GM12874 (cell line): ENCODE measurements around the gene SWAP70.

Experiments used
- TF ChIP-seq, protein P1 (sequence below): IDR thresholded peaks from 2 replicates; pipeline ENCODE4 v1.5.1; 2011; ENCODE audit warnings: low read depth, mild to moderate bottlenecking, control low read depth, low read length, moderate library complexity; ENCODE audit not compliant: insufficient read depth

Gene SWAP70

DNA sequence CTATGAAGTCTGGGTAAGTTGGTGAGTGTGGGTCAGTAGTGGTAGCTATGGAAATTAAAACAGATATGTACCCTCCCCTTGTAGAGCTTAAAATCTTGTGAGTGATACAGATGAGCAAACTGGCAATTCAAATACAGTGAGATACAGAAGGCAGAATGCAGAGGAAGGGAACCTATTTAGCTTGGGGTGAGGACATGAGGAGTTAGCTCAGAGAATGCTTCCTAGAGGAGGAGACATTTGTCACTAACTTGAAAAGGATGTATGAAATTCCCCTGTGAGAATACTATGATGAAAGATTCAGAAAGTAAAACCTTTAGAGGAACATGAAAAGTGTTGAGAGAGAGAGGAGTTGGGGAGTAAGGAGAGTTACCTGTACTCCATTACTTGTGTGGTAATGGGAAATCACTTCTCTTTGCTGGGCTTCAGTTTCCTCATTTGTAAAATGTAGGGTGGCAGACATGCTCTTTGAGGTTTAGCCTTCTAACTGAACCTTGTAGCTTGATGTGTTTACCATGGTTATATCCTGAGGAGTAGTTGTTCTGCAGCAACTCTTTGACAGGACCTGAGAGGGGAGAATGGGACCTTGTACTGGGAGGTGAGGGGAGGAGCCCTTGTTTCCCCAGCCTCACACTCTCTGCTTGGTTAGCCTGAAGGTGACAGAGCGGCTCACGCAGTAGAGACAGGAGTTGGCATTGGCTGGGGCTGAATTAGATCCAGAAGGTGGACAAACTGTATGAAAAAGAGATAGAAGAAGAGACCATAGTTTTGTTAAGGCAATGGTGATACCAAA, 17.9 kb downstream of the SWAP70 start:
- TF ChIP-seq, protein P1, sequence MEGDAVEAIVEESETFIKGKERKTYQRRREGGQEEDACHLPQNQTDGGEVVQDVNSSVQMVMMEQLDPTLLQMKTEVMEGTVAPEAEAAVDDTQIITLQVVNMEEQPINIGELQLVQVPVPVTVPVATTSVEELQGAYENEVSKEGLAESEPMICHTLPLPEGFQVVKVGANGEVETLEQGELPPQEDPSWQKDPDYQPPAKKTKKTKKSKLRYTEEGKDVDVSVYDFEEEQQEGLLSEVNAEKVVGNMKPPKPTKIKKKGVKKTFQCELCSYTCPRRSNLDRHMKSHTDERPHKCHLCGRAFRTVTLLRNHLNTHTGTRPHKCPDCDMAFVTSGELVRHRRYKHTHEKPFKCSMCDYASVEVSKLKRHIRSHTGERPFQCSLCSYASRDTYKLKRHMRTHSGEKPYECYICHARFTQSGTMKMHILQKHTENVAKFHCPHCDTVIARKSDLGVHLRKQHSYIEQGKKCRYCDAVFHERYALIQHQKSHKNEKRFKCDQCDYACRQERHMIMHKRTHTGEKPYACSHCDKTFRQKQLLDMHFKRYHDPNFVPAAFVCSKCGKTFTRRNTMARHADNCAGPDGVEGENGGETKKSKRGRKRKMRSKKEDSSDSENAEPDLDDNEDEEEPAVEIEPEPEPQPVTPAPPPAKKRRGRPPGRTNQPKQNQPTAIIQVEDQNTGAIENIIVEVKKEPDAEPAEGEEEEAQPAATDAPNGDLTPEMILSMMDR: no peak

DNA sequence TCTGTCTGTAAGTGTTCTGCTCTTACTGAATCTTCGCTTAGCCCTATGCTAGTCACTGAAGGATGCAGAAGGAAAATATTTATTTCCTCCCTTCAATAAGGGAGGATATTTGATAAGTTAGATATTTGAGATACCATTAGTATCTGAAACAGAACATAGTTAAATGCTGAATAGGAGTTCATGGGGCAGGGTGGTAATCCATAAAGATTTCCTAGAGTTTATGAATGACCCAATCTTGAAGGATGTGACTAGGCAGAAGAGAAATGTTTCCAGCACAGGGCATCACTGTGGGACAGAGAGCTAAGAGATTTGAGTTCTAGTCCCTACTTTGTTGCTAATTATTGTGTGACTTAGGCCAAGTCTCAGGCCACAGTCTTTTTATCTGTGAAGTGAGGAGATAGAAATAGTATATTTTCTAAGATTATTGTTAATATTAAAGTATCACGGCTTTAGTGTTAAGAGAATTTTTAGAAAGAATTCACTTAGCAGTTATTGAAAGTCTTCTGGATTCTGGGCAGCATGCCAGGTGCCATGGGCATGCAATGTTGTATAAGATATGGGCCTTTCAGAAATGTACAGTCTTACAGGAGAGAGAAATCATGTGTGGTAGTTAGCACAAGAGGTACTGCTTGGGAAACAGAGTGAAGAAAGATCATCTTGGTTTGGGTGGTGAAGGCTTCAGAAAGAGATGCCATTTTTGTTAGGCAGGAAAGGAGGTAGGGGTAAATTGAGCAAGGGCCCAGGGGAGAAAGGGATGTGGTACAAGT, 24.0 kb downstream of the SWAP70 start:
- TF ChIP-seq, protein P1: no peak

DNA sequence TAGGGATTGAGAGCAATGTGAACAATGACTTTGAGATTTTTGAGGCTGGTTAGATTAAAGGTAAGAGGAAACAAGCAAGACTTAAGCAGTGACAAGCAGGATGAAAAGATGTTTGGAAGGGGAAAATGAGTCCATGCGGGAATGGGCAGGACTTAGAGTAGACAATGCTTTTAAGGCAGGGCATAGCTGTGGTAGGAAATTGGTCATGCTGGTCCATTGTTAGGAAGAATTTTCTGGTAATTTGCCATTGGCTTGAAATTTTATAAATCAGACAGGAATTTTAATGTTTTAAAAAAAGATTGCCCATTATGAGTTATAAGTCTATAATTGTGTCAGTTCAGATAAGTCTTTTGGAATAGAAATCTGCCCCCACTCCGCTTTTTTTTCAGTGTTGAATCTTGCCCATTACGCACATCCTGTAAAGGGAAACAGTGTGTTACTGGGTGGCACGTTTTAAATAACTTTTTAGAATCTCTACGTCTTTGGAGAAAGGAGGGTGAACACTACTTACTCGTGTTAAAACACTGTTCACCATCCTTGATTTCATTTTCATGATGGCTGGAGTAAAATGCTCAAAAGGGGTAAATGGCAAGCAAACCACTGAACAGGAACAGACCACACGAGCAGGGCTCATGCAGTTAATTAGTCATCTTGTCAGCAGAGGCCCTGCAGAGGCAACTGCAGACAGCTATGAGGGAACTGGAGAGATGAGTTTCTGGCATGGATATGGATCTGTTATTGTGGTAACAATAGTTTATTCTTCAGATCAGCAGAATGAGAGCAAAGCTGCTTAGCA, 25.0 kb downstream of the SWAP70 start:
- TF ChIP-seq, protein P1: no peak

DNA sequence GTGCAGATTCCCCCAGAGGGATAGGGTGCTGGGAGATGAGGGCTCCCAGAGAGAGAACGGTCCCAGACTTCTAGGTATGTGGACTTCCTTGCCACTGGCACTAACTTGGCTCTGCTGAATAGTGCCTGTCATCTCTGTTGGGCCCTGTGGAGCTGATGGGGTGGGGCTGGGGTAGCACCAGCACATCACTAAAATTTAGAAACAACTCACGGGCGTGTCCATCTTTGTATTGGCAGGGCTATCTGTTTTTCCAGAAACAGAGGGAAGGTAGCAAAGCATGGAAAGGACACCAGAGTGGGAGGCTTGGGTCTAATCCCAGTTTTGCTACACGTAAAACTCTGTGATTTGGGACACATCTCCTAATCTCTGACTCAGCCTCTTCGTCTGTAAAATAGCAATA, 25.8 kb downstream of the SWAP70 start:
- TF ChIP-seq, protein P1: no peak

DNA sequence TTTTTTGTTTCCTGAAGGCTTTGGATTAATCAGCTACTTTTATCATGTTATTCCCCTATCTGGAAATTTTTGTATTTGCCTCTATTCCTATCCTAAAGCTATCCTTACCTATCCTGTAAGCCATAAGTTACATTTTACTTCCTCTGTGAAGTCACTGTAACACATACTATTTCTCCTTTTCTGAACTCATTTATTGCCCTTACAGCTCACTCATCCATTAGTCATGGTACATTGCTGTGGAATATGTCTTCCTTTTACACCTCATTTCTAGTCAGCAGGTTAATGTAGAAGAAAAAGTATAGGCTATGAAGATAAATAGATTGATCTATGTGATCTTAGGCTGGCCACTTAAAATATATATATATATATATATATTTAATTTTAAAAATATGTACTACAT, 28.0 kb downstream of the SWAP70 start:
- TF ChIP-seq, protein P1: no peak

DNA sequence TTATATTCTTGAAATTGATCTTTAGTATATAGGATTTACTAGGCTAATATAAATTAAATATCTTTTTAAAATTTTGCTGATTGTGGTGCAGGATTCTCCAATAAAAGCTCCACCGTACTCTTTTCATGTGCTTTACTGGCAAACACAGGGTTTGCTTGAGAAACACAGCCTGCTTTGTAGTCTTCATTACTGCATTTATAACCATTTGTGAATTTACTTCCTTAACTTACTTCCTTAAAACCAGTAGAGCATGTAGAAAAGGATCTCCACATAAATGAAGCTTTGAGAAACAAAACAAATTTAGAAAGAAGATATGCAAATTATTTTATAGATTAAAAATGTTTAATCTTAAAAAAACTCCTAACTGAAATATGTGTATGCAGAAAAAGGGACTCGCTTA, 28.8 kb downstream of the SWAP70 start:
- TF ChIP-seq, protein P1: no peak
